Lower lobe of right lung (tissue), 2 donors: ENCODE measurements around the gene LSMEM2. TPM values are rescaled to one million over a fixed set of nuclear protein-coding genes. Genes with fewer than 3 reads are reported as not detected.
A peak's percentile ranks its signal among the peaks of the same experiment; 100 is the strongest.

ENCODE experiments used
- ATAC-seq, 2 donors: fragments of 200-7000 bp; cut with Tn5 transposase; one replicate each; pipeline ENCODE4 v1.9.1; 2020 to 2022; ENCODE audit warnings: mild to moderate bottlenecking in 2 of 2, moderate library complexity in 2 of 2
- DNase-seq: peaks from one replicate; pipeline ENCODE4 v3.0.0-alpha.2; 2020
- H3K27ac ChIP-seq: fragments of 200-600 bp; one replicate; pipeline ENCODE4 v1.8.0; 2022
- H3K27me3 ChIP-seq: fragments of 200-600 bp; one replicate; pipeline ENCODE4 v1.8.0; 2022; ENCODE audit warnings: low read depth
- H3K36me3 ChIP-seq: fragments of 200-600 bp; one replicate; pipeline ENCODE4 v1.8.0; 2022; ENCODE audit warnings: mild to moderate bottlenecking
- H3K4me1 ChIP-seq: fragments of 200-600 bp; one replicate; pipeline ENCODE4 v1.8.0; 2022
- H3K4me3 ChIP-seq: fragments of 200-600 bp; one replicate; pipeline ENCODE4 v1.8.0; 2022; ENCODE audit warnings: mild to moderate bottlenecking
- H3K9me3 ChIP-seq: fragments of 200-600 bp; one replicate; pipeline ENCODE4 v1.8.0; 2022
- CTCF ChIP-seq: fragments of 200-600 bp; IDR thresholded peaks from one replicate; pipeline ENCODE4 v1.8.0; 2022; ENCODE audit warnings: antibody characterized with exemption, mild to moderate bottlenecking
- intact Hi-C: fragments of 100-400 bp; cut with DNase I; formaldehyde crosslinking; loops from one replicate; pipeline ENCODE4 v1.11.0; 2022
- total RNA-seq: library from RNA; stranded (reverse); fragmentation: NEBNext Ultra II Directional; extraction: Animal tissue kit (Norgen Biotek cat#: 25700); gene quantifications from one replicate; pipeline ENCODE4 v1.2.1, GENCODE V29; 2021
- donor health status: DM: no; HTN: yes; CAD: no; lungs with severe emphysema.

Gene LSMEM2
- total RNA-seq, 1 donor from 2014 or later: not detected

GRCh38 chr3:50299638-50299928, 20.7 kb downstream of the LSMEM2 start:
- Histone ChIP-seq H3K27me3 (no peaks in the 10 kb centered on the region), H3K36me3 (no peaks in the 10 kb centered on the region), H3K27ac (peak overlapping the region; percentile 88), H3K4me1 (peaks cover 55% of the 10 kb centered on the region), H3K9me3 (no peaks in the 10 kb centered on the region), H3K4me3 (peak overlapping the region; percentile 75)
- no peak for ATAC-seq
- no peak for DNase-seq
- TF ChIP-seq CTCF: no peak
- intact Hi-C loops: no loop called here

GRCh38 chr3:50299929-50300680, 21.2 kb downstream of the LSMEM2 start:
- peak; percentile 2 to 25 for ATAC-seq
- H3K9me3 ChIP-seq: no peaks in the 10 kb centered on the region
- no peaks in the 10 kb centered on the region for H3K36me3 ChIP-seq
- H3K27me3 ChIP-seq: no peaks in the 10 kb centered on the region
- DNase-seq: peak; percentile 68
- intact Hi-C loops: no loop called here
- H3K4me3 ChIP-seq: peak overlapping the region; percentile 75
- TF ChIP-seq CTCF: no peak
- peak overlapping the region; percentile 88 for H3K27ac ChIP-seq
- H3K4me1 ChIP-seq: peaks cover 55% of the 10 kb centered on the region

GRCh38 chr3:50300681-50301254, 21.9 kb downstream of the LSMEM2 start:
- Histone ChIP-seq H3K27me3 (no peaks in the 10 kb centered on the region), H3K9me3 (no peaks in the 10 kb centered on the region), H3K27ac (peak overlapping the region; percentile 88), H3K36me3 (no peaks in the 10 kb centered on the region), H3K4me3 (peak overlapping the region; percentile 75), H3K4me1 (peaks cover 55% of the 10 kb centered on the region)
- ATAC-seq: no peak
- intact Hi-C loops: no loop called here
- no peak for DNase-seq
- TF ChIP-seq CTCF: no peak

- ATAC-seq: no peak
- Histone ChIP-seq H3K9me3 (no peaks in the 10 kb centered on the region), H3K36me3 (no peaks in the 10 kb centered on the region), H3K4me1 (peaks cover 55% of the 10 kb centered on the region), H3K4me3 (peak overlapping the region; percentile 75), H3K27me3 (no peaks in the 10 kb centered on the region), H3K27ac (peak overlapping the region; percentile 84)
- DNase-seq: no peak
- TF ChIP-seq CTCF: no peak
- intact Hi-C loops: no loop called here
These were observed 23.5 kb downstream of the LSMEM2 start for GRCh38 chr3:50302095-50303012.

GRCh38 chr3:50303013-50303815, 24.3 kb downstream of the LSMEM2 start, which contains the start of gene HYAL1:
Gene HYAL1 (minus strand): TSS chr3:50303574. CDS start chr3:50302956, 618 bp downstream.
- intact Hi-C loops: no loop called here
- Histone ChIP-seq H3K9me3 (no peaks in the 10 kb centered on the region), H3K27me3 (no peaks in the 10 kb centered on the region), H3K27ac (peak within 1 kb of the TSS; percentile 84), H3K36me3 (no peaks in the 10 kb centered on the region), H3K4me1 (peaks cover 47% of the 10 kb centered on the region), H3K4me3 (peak within 1 kb of the TSS; percentile 75)
- peak; percentile 39 for TF ChIP-seq CTCF
- ATAC-seq: peak; percentile 64 to 73
- peak; percentile 89 for DNase-seq
